H1 (cell line): ENCODE measurements around the gene C3orf52. TPM values are rescaled to one million over a fixed set of nuclear protein-coding genes. Genes with fewer than 3 reads are reported as not detected.

Experiments
- CTCF ChIA-PET: fragments of 300-600 bp; sonication (Branson Sonifier 250); formaldehyde crosslinking; loops from one replicate; lab custom pipeline; 2021; ENCODE audit not compliant: partially characterized antibody; lab: Charles Lee
- POLR2A ChIA-PET: fragments of 300-600 bp; sonication (Branson Sonifier 250); formaldehyde crosslinking; loops from one replicate; lab custom pipeline; 2021; ENCODE audit warnings: inconsistent platforms; ENCODE audit not compliant: partially characterized antibody; lab: Charles Lee
- DNase-seq, 2 experiments: peaks; one replicate each; pipeline versions ENCODE4 v3.0.0 to v3.0.0-alpha.2; 2010 to 2022; ENCODE audit warnings: low spot score in 2 of 2, low read depth in 1 of 2, mixed read lengths in 1 of 2
- FAIRE-seq: peaks from 2 replicates; lab custom pipeline; 2011; peaks lifted over from hg19 to GRCh38; lab: Jason Lieb, UNC
- H2AFZ ChIP-seq: 2 replicates; pipeline ENCODE4 v1.8.1; 2012; ENCODE audit warnings: low read length, inconsistent platforms
- H2AK5ac ChIP-seq: 2 replicates; pipeline ENCODE4 v1.6.1; 2013; ENCODE audit warnings: low read depth, low read length
- H2BK120ac ChIP-seq: replicated peaks from 2 replicates; pipeline ENCODE3; 2013; ENCODE audit warnings: low read depth, low read length, inconsistent platforms
- H2BK12ac ChIP-seq: 2 replicates; pipeline ENCODE4 v1.6.1; 2013; ENCODE audit warnings: low read depth, low read length
- H2BK15ac ChIP-seq: 2 replicates; pipeline ENCODE4 v1.6.1; 2013; ENCODE audit warnings: low read length
- H2BK20ac ChIP-seq: 2 replicates; pipeline ENCODE4 v1.6.1; 2013; ENCODE audit warnings: low read length
- H2BK5ac ChIP-seq: 2 replicates; pipeline ENCODE4 v1.6.1; 2013; ENCODE audit warnings: low read depth, low read length
- H3K14ac ChIP-seq: 2 replicates; pipeline ENCODE4 v1.6.1; 2013; ENCODE audit warnings: inconsistent platforms; ENCODE audit not compliant: insufficient read length
- H3K18ac ChIP-seq: 2 replicates; pipeline ENCODE4 v1.6.1; 2013; ENCODE audit warnings: low read length; ENCODE audit errors: extremely low read depth
- H3K23ac ChIP-seq: 2 replicates; pipeline ENCODE4 v1.6.1; 2013; ENCODE audit warnings: inconsistent platforms; ENCODE audit not compliant: insufficient read length
- H3K23me2 ChIP-seq: 2 replicates; pipeline ENCODE4 v1.6.1; 2013; ENCODE audit warnings: low read depth, low read length
- H3K27ac ChIP-seq: 2 replicates; pipeline ENCODE4 v1.6.1; 2011; ENCODE audit warnings: low read depth, low read length, inconsistent platforms
- H3K27me3 ChIP-seq, 4 experiments: replicated peaks in 1 of 4; 1 replicate in 1 of 4; 2 replicates in 3 of 4; pipeline versions ENCODE4 v1.6.1 to v1.8.1; 2011 to 2013; ENCODE audit warnings: low read length in 3 of 4, mild to moderate bottlenecking in 3 of 4, inconsistent platforms in 2 of 4, mixed read lengths in 2 of 4, moderate library complexity in 1 of 4; ENCODE audit not compliant: control insufficient read depth in 3 of 4, insufficient read depth in 3 of 4; ENCODE audit errors: extremely low read depth in 1 of 4
- H3K36me3 ChIP-seq, 4 experiments: 2 replicates each; pipeline versions ENCODE4 v1.6.1 to v1.8.1; 2011 to 2013; ENCODE audit warnings: mild to moderate bottlenecking in 4 of 4, low read length in 3 of 4, moderate library complexity in 2 of 4, control low read depth in 1 of 4, inconsistent platforms in 1 of 4; ENCODE audit not compliant: insufficient read depth in 4 of 4, control insufficient read depth in 2 of 4
- H3K4ac ChIP-seq: replicated peaks from 2 replicates; pipeline ENCODE3; 2013; ENCODE audit warnings: low read length, low read depth, mixed read lengths, inconsistent platforms; ENCODE audit not compliant: insufficient read length
- H3K4me1 ChIP-seq, 4 experiments: replicated peaks in 1 of 4; 1 replicate in 1 of 4; 2 replicates in 3 of 4; pipeline versions ENCODE4 v1.6.1 to v1.8.1; 2011 to 2013; ENCODE audit warnings: low read length in 3 of 4, inconsistent platforms in 2 of 4, mixed read lengths in 1 of 4; ENCODE audit not compliant: insufficient read depth in 4 of 4, control insufficient read depth in 3 of 4
- H3K4me2 ChIP-seq, 2 experiments: 2 replicates each; pipeline versions ENCODE4 v1.6.1 to v1.8.1; 2011 to 2013; ENCODE audit warnings: low read depth in 2 of 2, low read length in 2 of 2, control low read depth in 1 of 2, inconsistent platforms in 1 of 2, mild to moderate bottlenecking in 1 of 2; ENCODE audit not compliant: insufficient read depth in 1 of 2
- H3K4me3 ChIP-seq, 4 experiments: fragments of 200-600, 300-600 bp in 1 of 4; sonication (generic), shearing (Covaris generic), sonication (Bioruptor Twin) in 1 of 4; 2 replicates each; pipeline versions ENCODE4 v1.5.1 to v1.8.1; 2011 to 2016; ENCODE audit warnings: low read length in 4 of 4, low read depth in 3 of 4, control low read depth in 2 of 4, inconsistent platforms in 2 of 4, mild to moderate bottlenecking in 2 of 4, mixed read lengths in 1 of 4, moderate library complexity in 1 of 4; ENCODE audit not compliant: insufficient read depth in 2 of 4; ENCODE audit errors: extremely low read depth in 1 of 4
- H3K56ac ChIP-seq: replicated peaks from 2 replicates; pipeline ENCODE3; 2013; ENCODE audit warnings: low read depth, mild to moderate bottlenecking, mixed read lengths, low read length, inconsistent platforms; ENCODE audit not compliant: insufficient read length
- H3K79me1 ChIP-seq: 2 replicates; pipeline ENCODE4 v1.6.1; 2013; ENCODE audit warnings: low read depth, low read length, control low read depth
- H3K79me2 ChIP-seq, 2 experiments: 2 replicates each; pipeline versions ENCODE4 v1.6.1 to v1.8.1; 2012 to 2013; ENCODE audit warnings: low read length in 2 of 2, mild to moderate bottlenecking in 2 of 2, inconsistent platforms in 1 of 2; ENCODE audit not compliant: insufficient read depth in 2 of 2, control insufficient read depth in 1 of 2
- H3K9ac ChIP-seq, 4 experiments: replicated peaks in 1 of 4; 1 replicate in 1 of 4; 2 replicates in 3 of 4; pipeline versions ENCODE4 v1.6.1 to v1.8.1; 2011 to 2013; ENCODE audit warnings: low read depth in 3 of 4, low read length in 3 of 4, control low read depth in 2 of 4, mild to moderate bottlenecking in 2 of 4, moderate library complexity in 2 of 4, inconsistent platforms in 1 of 4; ENCODE audit errors: extremely low read depth in 1 of 4
- H3K9me3 ChIP-seq, 2 experiments: 2 replicates each; pipeline versions ENCODE4 v1.6.1 to v1.8.1; 2012 to 2013; ENCODE audit warnings: mild to moderate bottlenecking in 2 of 2, moderate library complexity in 2 of 2, control low read depth in 1 of 2, inconsistent platforms in 1 of 2, low read depth in 1 of 2, low read length in 1 of 2, mixed read lengths in 1 of 2; ENCODE audit not compliant: insufficient read depth in 2 of 2
- H4K20me1 ChIP-seq, 2 experiments: replicated peaks in 1 of 2; 2 replicates each; pipeline versions ENCODE3 to v1.8.1; 2011 to 2013; ENCODE audit warnings: inconsistent platforms in 2 of 2, low read length in 2 of 2, mild to moderate bottlenecking in 1 of 2; ENCODE audit not compliant: insufficient read depth in 2 of 2, control insufficient read depth in 1 of 2
- H4K5ac ChIP-seq: 2 replicates; pipeline ENCODE4 v1.6.1; 2013; ENCODE audit warnings: low read length, low read depth, mixed read lengths, inconsistent platforms; ENCODE audit not compliant: insufficient read length
- H4K8ac ChIP-seq: 2 replicates; pipeline ENCODE4 v1.8.0; 2013; ENCODE audit warnings: mild to moderate bottlenecking, moderate library complexity, low read length, inconsistent platforms; ENCODE audit not compliant: insufficient read depth; ENCODE audit errors: extremely low read depth
- H4K91ac ChIP-seq: replicated peaks from 2 replicates; pipeline ENCODE3; 2013; ENCODE audit warnings: low read length, mixed read lengths, inconsistent platforms; ENCODE audit not compliant: insufficient read length
- CHD1 ChIP-seq: IDR thresholded peaks from 2 replicates; pipeline ENCODE4 v1.6.1; 2012; ENCODE audit warnings: low read depth, low read length, improper control_type of control experiment
- KDM4A ChIP-seq: IDR thresholded peaks from one replicate; pipeline ENCODE4 v1.7.1; 2012; ENCODE audit warnings: low read depth, mild to moderate bottlenecking, moderate library complexity, low read length, inconsistent platforms; ENCODE audit not compliant: severe bottlenecking
- RNF2 ChIP-seq: fragments of 200-900, 300-1000 bp; sonication (generic); IDR thresholded peaks from 2 replicates; pipeline ENCODE4 v1.7.1; 2016; ENCODE audit warnings: borderline replicate concordance, low read depth, mild to moderate bottlenecking, antibody characterized with exemption, low read length; ENCODE audit not compliant: poor library complexity, severe bottlenecking; ENCODE audit errors: missing control alignments
- WGBS, 2 experiments: shearing (Covaris generic) in 1 of 2; methylation state at CpG; one replicate each; pipeline versions ENCODE4 v1.1.6 to v1.1.7; 2013 to 2015; ENCODE audit warnings: low lambda C conversion rate in 2 of 2, mixed read lengths in 2 of 2, inconsistent platforms in 1 of 2, low coverage in 1 of 2, missing lambda C conversion rate in 1 of 2; ENCODE audit not compliant: insufficient replicate concordance in 2 of 2, insufficient coverage in 1 of 2, insufficient read length in 1 of 2; ENCODE audit errors: extremely low coverage in 1 of 2, missing lambda C conversion rate in 1 of 2; 5-methylcytosine and 5-hydroxymethylcytosine counted together
- polyA plus RNA-seq, 7 experiments: library from polyadenylated mRNA; depleted of rRNA in 3 of 7; stranded (reverse) in 5 of 7; unstranded in 2 of 7; fragments of >200 nt in 5 of 7; fragments of 200-250 nt in 2 of 7; gene quantifications; 1 replicate in 5 of 7; 2 replicates in 1 of 7; 4 replicates in 1 of 7; pipeline versions ENCODE4 v1.2.1 to v1.2.3, GENCODE V29; 2011 to 2013; ENCODE audit warnings: missing spikeins in 2 of 7, mixed read lengths in 2 of 7
- total RNA-seq: library from RNA; stranded (reverse); fragmentation: NEBNext Ultra II Directional; extraction: Animal tissue kit (Norgen Biotek cat#: 25700); gene quantifications from 2 replicates; pipeline ENCODE4 v1.2.1, GENCODE V29; 2021

C3orf52 gene
- total and polyA plus RNA-seq, 2 of the 8 experiments (the other 6 are each of a cell fraction or from before 2014, with no cell fraction given), result 9.7 to 13.1 TPM

DNA sequence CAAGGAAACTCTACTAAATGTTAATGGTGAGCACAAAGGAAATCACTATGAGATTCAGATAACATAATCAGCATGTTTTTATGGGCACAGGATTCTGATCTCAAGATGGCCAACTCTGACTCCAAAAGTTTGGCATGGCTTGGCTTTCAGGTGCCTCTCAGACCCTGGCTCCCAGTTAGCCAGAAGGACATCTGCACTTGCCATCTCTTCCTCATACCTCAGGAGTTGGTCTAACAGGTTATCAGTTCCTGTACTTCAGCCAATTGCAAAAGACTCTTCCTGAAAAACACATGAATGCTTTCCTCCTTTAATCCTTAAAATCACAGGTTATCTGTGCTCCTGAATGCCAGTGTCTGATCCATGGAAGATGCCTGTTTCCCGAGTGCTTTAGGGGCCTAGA is 26.7 kb upstream of the C3orf52 start:
- Histone ChIP-seq H3K9ac (no peak overlapping the region), H3K9me3 (no peaks in the 10 kb centered on the region), H2BK120ac (no peak overlapping the region), H3K27me3 (no peaks in the 10 kb centered on the region), H3K4me3 (no peak overlapping the region), H3K18ac (no peak overlapping the region), H2BK12ac (no peak overlapping the region), H2AFZ (0 out of 2 replicates have a peak overlapping the region, but pooled peaks have one; percentile 71), H3K4me2 (no peak overlapping the region), H4K5ac (no peak overlapping the region)
- no peak for DNase-seq
- WGBS, 2 experiments, result 90% methylated on average over 1 of the region's 1 CpG; no CpG with 5 or more reads in 1 of the 2 experiments
- TF ChIP-seq CHD1 (no peak), RNF2 (no peak), KDM4A (no peak)
- TF ChIP-seq, all 59 proteins: peak for 0
- H3K79me1 ChIP-seq, result no peaks in the 10 kb centered on the region
- H3K4ac ChIP-seq, result no peak overlapping the region
- H3K4me1 ChIP-seq, result no peaks in the 10 kb centered on the region
- ChIA-PET POLR2A (no interaction called here), CTCF (no interaction called here)
- H3K79me2 ChIP-seq, result no peaks in the 10 kb centered on the region
- no peak overlapping the region for H2BK20ac ChIP-seq
- H4K91ac ChIP-seq, result no peak overlapping the region
- no peak overlapping the region for H2AK5ac ChIP-seq
- H3K56ac ChIP-seq, result no peak overlapping the region
- H3K23ac ChIP-seq, result no peak overlapping the region
- no peaks in the 10 kb centered on the region for H3K36me3 ChIP-seq
- no peak overlapping the region for H3K14ac ChIP-seq
- no peak overlapping the region for H2BK5ac ChIP-seq
- no peak overlapping the region for H4K8ac ChIP-seq
- peaks cover 2% of the 10 kb centered on the region; the same call in 1 of the 2 replicates for H3K23me2 ChIP-seq
- H3K27ac ChIP-seq, result no peak overlapping the region
- H2BK15ac ChIP-seq, result no peak overlapping the region
- no peak for FAIRE-seq
- no peaks in the 10 kb centered on the region for H4K20me1 ChIP-seq
